ENCODE data around the gene GADD45GIP1.
A peak's percentile ranks its signal among the peaks of the same experiment; 100 is the strongest.
"Not testable (repeated sequence)": the region's sequence is repeated elsewhere in the genome, so short reads cannot be mapped to it uniquely, and the experiment has no call there.

Gene GADD45GIP1

DNA sequence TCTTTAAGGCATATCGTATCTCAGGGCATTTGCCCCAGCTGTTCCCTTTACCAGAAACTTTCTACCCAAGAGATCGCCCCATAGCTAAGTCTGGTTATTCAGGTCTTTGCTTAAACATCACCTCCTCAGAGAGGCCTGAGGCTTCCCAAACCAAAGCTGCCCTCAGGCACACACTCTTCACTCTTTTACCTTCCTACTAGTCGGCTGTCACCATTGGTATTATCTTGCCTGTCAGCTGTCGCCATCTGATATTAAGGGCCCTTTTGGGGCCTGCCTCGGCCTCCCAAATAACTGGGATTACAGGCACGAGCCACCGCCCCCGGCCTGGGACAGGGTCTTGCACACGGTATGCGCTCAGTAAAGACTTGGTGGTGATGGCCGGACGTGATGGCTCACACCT, 1.0 kb downstream of the GADD45GIP1 start:
- no peak for DNase-seq

DNA sequence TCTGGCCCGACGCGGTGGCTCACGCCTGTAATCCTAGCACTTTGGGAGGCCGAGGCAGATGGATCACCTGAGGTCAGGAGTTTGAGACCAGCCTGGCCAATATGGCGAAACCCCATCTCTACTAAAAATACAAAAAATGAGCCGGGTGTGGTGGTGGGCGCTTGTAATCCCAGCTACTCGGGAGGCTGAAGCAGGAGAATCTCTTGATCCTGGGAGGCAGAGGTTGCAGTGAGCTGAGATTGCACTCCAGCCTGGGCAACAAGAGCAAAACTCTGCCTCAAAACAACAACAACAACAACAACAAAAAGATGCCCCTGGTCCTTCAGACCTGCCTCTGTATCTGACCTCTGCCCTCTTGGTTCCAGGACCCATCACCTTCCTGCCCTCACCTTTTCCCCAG, 1.4 kb downstream of the GADD45GIP1 start:
- not testable (repeated sequence) for DNase-seq

DNA sequence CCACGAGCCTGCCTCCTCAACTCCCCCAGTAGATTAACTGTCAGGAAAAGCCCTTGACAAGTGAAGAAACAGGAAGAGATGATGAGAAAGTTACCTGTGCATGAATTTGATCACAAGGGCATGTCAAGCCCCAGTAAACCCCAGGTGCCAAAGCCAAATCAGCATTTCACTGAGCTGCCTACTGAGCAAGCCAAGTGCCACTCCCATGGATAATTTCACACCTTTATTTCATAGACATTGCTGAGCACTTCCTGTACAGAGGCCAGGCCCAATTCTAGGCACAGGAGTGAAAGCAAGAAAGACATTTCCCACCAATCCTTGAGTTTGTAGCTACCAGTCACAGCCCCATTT, 2.4 kb downstream of the GADD45GIP1 start:
- no peak for DNase-seq

DNA sequence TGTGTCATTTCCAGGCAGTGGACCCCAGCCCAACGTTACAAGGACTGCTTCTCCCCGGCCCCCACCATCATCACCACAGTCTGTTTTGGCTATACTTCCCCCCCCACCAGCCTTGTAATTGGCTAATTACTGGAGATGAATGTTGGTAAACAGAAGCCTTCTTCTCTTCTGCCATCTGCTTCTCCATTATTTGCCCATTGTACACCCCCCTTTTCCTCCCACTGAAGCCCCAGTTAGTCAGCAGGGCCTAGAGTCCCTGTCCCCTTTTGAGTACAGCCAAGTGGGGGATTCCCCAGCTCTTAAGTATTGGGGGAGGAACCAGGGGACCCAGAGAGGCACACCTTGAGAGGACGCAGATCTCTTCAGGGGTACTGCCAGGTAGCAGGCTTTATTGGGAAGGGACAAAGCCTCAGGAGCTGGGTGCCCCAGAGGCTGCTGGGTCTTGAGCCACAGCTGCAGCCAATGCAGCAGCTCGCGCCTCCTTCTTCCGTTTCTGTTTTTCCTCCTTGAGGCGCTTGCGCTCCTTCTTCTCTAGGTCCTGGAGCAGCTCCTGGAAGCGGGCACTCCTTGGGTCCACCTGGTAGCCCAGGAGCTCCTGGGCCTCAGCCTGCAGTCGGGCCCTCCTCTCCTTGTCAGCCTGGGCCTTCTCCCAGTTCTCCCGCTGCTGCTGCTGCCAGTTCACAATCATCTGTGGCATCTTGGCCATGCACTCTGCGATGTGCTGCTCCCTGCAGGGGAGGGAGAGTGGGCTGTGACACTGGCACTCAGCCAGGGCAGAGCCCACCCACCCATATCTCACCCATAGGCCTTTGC, 3.0 kb downstream of the GADD45GIP1 start:
- no peak for DNase-seq

DNA sequence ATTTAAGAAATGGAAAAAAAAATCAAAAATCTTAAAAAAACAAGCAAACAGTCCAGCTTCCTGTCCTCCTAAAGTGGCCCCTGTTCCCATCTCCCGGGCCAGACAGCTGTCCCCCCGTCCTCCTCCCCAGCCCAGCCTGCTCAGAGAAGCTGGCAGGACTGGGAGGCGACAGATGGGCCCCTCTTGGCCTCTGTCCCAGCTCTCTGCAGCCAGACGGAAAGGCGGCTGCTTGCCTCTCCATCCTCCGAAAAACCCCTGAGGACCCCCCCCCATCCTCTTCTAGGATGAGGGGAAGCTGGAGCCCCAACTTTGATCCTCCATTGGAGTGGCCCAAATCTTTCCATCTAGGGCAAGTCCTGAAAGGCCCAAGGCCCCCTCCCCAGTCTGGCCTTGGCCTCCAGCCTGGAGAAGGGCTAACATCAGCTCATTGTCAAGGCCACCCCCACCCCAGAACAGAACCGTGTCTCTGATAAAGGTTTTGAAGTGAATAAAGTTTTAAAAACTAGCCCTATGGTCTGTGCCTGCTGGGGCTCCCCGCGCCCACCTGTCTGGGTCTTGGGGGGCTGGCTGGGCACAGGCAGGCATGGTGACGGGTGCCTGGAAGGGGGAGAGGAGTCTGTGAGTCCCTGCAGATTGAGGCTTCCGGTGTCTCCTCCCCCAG, 3.8 kb downstream of the GADD45GIP1 start:
- DNase-seq: no peak

DNA sequence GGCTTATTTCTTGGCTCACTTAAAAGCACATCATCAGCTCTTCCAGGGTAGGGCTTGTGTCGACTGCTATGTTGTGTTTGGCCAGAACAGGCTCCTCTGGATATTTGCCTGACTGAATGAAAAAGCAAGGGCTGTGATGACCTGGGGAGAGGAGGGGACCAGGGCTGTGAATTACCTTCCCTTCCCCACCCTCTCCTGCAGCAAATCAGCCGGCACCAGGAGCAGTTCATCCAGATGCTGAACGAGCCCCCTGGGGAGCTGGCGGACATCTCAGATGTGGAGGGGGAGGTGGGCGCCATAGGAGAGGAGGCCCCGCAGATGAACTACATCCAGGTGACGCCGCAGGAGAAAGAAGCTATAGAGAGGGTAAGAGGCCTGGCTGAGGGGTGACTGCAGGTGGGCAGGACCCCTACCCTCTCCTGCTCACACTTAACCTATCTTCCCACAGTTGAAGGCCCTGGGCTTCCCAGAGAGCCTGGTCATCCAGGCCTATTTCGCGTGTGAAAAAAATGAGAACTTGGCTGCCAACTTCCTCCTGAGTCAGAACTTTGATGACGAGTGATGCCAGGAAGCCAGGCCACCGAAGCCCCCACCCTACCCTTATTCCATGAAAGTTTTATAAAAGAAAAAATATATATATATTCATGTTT, 4.4 kb downstream of the GADD45GIP1 start:
- DNase-seq: no peak

DNA sequence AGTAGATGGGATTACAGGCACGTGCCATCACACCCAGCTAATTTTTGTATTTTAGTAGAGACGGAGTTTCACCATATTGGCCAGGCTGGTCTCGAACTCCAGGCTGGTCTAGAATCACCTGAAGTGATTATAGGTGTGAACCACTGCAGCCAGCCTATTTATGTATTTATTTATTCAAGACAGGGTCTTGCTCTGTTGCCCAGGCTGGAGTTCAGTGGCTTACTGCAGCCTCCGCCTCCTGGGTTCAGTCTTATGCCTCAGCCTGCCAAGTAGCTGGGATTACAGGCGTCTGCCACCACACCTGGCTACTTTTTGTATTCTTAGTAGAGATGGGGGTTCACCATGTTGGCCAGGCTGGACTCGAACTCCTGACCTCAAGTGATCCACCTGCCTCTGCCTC, 5.0 kb downstream of the GADD45GIP1 start:
- not testable (repeated sequence) for DNase-seq

- DNase-seq: no peak
These were observed 7.4 kb downstream of the GADD45GIP1 start for GRCh38 chr19:12949363-12950283.

DNA sequence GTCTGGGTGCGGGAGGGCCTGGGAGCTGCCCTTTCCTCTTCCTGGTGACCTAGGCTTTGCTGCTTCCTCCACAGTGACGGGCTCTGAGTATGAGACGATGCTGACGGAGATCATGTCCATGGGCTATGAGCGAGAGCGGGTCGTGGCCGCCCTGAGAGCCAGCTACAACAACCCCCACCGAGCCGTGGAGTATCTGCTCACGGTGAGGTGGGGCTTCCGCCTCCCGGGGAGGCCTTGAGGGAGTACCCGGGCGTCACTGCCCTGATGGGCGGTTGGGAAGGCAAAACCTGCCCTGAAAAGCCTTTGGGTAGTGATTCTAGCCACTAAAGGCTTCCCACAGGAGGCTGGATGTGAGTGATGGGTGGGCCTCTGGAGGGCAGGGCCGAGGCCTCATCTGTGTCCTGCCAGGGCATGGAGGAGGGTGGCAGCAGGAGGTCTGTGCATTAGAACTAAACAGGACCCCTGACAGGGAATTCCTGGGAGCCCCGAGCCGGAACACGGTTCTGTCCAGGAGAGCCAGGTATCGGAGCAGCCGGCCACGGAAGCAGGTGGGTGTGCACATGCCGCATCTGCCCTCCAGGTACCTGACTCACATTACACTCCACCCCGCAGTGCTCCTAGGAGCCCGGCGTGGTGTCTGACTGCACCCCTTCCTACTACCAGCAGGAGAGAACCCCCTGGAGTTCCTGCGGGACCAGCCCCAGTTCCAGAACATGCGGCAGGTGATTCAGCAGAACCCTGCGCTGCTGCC, 8.2 kb downstream of the GADD45GIP1 start:
- no peak for DNase-seq

DNA sequence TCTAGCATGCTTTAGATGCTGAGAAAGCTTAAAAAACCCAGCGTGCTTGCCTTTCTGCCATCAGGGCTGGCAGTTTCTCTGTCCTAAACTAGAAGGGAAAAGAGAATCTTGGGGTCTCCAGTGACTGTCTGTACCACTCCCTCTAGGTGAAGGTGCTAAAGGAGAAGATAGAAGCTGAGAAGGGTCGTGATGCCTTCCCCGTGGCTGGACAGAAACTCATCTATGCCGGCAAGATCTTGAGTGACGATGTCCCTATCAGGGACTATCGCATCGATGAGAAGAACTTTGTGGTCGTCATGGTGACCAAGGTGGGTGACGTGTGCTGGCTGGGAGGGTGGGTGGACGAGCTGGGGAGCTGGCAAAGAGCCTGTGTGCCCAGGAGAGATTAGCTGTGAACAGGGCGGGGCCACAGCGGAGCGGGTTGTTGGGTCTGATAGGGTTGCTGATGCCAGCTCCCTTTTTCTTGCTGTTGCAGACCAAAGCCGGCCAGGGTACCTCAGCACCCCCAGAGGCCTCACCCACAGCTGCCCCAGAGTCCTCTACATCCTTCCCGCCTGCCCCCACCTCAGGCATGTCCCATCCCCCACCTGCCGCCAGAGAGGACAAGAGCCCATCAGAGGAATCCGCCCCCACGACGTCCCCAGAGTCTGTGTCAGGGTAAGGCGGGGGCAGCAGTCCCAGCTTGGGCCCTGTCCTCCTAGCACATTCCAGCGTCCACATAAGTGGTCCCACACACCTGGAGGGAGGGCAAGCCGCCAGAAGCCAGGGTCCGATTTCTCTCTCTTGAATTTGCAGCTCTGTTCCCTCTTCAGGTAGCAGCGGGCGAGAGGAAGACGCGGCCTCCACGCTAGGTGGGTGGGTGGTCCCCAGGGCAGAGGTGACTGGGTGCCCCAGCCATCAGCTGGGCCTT, 9.1 kb downstream of the GADD45GIP1 start:
- DNase-seq: no peak

DNA sequence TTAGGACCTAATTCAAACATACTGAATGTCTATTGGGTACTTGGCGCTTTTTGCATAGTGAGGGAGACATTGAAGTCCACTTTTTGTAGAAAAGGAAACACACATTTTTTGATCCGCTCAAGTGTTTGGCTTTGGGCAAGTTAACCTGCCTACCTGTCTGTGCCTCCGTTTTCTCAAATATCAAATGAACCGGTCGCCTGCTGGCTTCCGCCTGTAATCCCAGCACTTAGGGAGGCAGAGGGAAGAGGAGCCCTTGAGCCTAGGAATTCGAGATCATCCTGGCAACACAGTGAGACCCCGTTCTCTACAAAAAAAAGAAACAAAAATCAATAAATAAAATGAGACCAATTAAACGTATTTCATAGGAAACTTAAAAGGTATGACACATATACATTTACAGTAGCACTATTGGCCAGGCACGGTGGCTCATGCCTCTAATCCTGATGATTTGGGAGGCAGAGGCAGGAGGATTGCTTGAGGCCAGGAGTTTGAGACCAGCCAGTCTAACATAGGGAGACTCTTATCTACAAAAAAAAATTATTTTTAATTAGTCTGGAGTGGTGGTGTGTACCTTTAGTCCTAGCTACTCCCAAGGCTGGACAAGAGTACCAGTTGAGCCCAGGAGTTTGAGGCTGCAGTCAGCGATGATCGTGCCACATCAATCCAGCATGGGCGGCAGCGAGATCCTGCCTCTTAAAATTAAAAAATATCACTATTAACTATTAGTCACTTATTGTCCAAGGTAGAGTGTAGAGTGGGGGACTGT, 10.1 kb downstream of the GADD45GIP1 start:
- DNase-seq: no peak

DNA sequence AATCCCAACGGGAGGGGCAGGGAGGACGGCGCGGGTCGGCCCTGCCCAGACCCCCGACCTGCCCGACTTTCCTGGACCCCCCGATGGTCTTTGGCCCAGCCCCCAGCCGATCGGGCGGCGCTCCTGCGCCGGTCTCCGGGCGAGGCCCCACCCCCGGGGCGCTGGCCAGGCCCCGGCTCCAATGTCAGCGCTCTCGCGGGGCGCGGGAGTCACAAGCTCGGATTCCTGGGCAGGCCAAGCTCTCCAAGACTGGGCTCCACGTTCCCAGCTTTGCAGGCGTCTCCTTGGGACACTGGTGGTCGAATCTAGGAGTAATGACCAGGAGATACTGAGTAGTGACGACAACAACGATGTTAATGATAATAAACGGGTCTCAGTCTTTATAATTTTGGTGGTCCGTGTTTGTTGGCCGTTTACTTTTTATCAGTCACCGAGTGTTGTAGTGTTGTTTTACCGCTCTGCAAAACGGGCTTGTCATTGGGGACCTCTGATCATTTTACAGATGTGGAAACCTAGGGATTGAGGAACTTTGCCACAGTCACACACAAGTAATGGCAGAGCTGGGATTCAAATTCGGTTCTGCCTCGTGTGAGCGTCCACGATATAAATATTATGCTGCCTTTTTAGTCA, 10.8 kb downstream of the GADD45GIP1 start:
- DNase-seq: peak; percentile 23

DNA sequence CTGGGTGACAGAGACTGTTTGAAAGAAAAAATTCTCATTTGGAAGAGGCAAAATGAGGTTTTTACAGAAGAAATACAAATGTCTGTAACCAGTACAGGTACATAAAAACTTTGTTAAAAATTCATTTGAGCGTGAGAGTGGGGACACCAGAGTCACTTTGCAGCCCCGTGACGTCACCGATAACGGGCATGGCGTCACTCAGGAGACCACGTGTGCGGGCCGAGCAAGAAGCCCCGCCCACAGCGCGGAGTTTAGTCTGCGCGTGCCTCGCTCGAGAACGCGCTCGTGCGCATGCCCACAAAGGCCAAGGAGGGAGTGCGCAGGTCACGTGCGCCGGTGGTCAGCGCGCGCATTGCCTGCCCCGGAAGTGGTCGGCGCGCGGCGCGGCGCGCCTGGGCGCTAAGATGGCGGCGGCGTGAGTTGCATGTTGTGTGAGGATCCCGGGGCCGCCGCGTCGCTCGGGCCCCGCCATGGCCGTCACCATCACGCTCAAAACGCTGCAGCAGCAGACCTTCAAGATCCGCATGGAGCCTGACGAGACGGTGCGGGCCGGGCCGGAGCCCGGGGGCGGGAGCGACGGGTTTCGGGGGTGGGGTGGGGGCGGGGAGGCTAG, 11.4 kb downstream of the GADD45GIP1 start, which contains the start of gene RAD23A:
Gene RAD23A, plus strand, starts transcription at position 384 of the 613 bp plus-strand sequence. Its CDS starts 87 bp downstream, at position 471.
- peak; percentile 95 for DNase-seq

DNA sequence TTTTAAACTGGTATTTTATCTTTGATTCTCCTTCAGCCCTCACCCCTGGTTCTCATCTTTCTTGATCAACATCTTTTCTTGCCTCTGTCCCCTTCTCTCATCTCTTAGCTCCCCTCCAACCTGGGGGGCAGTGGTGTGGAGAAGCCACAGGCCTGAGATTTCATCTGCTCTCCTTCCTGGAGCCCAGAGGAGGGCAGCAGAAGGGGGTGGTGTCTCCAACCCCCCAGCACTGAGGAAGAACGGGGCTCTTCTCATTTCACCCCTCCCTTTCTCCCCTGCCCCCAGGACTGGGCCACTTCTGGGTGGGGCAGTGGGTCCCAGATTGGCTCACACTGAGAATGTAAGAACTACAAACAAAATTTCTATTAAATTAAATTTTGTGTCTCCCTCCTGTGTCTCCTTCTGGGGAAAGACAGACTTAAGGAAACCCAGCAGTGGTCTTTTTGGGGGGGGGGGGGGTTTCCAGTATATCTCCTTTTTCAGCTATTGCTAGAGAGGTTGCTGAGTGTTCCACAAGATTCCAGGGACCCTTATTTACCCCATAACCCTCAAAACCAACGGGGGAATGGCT, 12.8 kb downstream of the GADD45GIP1 start:
- DNase-seq: no peak

DNA sequence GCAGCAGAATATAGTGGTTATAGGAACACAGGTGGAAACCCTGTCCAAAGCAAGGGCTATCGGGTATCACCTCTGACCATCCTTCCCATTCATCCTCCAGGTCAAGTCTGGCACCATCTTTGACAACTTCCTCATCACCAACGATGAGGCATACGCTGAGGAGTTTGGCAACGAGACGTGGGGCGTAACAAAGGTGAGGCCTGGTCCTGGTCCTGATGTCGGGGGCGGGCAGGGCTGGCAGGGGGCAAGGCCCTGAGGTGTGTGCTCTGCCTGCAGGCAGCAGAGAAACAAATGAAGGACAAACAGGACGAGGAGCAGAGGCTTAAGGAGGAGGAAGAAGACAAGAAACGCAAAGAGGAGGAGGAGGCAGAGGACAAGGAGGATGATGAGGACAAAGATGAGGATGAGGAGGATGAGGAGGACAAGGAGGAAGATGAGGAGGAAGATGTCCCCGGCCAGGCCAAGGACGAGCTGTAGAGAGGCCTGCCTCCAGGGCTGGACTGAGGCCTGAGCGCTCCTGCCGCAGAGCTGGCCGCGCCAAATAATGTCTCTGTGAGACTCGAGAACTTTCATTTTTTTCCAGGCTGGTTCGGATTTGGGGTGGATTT, 13.5 kb downstream of the GADD45GIP1 start:
- DNase-seq: no peak

DNA sequence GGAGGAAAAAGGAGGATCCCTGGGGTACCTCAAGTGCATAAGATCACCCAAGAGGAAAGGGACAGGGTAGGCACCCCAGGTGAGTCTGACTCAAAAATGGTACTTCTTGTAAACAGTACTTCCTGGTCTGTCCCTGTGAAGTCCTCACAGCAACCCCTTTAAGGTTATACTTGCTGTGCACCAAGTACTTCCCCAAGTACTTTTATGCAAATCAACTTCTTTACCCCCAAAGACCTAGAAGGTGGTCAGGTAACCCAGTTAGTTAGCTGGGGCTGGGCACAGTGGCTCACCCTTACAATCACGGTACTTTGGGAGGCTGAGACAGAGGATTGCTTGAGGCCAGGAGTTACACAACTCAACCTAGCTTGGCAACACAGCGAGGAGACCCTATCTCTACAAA, 16.1 kb downstream of the GADD45GIP1 start:
- DNase-seq: no peak

- DNase-seq: no peak
These were observed 17.0 kb downstream of the GADD45GIP1 start for GRCh38 chr19:12939975-12940423.
